Endometrium (tissue), 2 donors: ENCODE measurements around the gene TMPRSS15.

ENCODE experiments used
- FAIRE-seq: peaks from 2 replicates; lab custom pipeline; 2012; peaks lifted over from hg19 to GRCh38; lab: Jason Lieb, UNC
- donor health status: control.
- donor health status: control.

The TMPRSS15 gene

GRCh38 chr21:18244671-18245463, 158.7 kb downstream of the TMPRSS15 start, which contains the start of gene CHODL:
Gene CHODL (plus strand): TSS chr21:18244833. CDS start chr21:18245224, 391 bp downstream.
- no peak for FAIRE-seq

GRCh38 chr21:18235545-18235944, 168.0 kb downstream of the TMPRSS15 start:
- no peak for FAIRE-seq

GRCh38 chr21:18228060-18228739, 175.4 kb downstream of the TMPRSS15 start:
- no peak for FAIRE-seq

GRCh38 chr21:18222346-18222745, 181.2 kb downstream of the TMPRSS15 start:
- FAIRE-seq = no peak

GRCh38 chr21:18220498-18220897, 183.1 kb downstream of the TMPRSS15 start:
- FAIRE-seq = no peak
